Measurements from ENCODE around the gene SMNDC1.

Gene SMNDC1

DNA sequence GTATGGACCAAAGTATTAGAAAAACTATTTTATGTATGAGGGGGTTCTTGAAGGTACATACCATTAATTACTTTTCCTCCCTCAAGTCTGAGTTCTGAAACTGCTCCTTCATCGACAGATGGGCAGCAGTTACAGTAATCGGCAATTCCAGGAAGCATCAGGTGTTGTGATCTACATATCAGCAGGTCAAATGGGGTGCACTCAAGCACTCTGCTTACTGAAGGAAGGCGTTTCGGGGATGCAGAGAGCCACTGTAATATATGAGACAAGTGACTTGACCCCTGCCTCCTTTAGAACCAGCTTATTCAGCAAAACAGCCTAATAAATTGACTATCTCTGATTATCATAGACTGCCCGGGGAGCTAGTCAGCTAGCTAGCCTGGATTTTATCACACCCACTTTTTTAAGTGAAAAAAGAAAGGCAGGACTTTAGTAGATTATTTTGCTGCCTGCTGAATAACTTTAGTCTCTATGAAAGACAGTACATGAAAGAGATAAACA lies 4.2 kb downstream of the SMNDC1 start:
- TF ChIP-seq EP300 (IDR thresholded peaks at IDR 0.05; ENCODE audit: borderline replicate concordance) (no peak), TEAD4 (IDR thresholded peaks at IDR 0.05) (no peak), RAD21 (IDR thresholded peaks at IDR 0.05; ENCODE audit: low read depth) (no peak), TAF1 (IDR thresholded peaks at IDR 0.05; ENCODE audit: low read depth) (no peak), ZBTB7A (IDR thresholded peaks at IDR 0.05; ENCODE audit: low read depth) (no peak), CEBPB (IDR thresholded peaks at IDR 0.05) (no peak), YY1 (IDR thresholded peaks at IDR 0.05; ENCODE audit: low read depth) (no peak), TCF12 (IDR thresholded peaks at IDR 0.05; ENCODE audit: low read depth) (no peak), CREB1 (IDR thresholded peaks at IDR 0.05; ENCODE audit: low read depth) (no peak), FOXM1 (IDR thresholded peaks at IDR 0.05; ENCODE audit: borderline replicate concordance, low read depth) (no peak), EGR1 (IDR thresholded peaks at IDR 0.05) (no peak), NFIC (IDR thresholded peaks at IDR 0.05) (no peak)
- TF ChIP-seq, protein P1, sequence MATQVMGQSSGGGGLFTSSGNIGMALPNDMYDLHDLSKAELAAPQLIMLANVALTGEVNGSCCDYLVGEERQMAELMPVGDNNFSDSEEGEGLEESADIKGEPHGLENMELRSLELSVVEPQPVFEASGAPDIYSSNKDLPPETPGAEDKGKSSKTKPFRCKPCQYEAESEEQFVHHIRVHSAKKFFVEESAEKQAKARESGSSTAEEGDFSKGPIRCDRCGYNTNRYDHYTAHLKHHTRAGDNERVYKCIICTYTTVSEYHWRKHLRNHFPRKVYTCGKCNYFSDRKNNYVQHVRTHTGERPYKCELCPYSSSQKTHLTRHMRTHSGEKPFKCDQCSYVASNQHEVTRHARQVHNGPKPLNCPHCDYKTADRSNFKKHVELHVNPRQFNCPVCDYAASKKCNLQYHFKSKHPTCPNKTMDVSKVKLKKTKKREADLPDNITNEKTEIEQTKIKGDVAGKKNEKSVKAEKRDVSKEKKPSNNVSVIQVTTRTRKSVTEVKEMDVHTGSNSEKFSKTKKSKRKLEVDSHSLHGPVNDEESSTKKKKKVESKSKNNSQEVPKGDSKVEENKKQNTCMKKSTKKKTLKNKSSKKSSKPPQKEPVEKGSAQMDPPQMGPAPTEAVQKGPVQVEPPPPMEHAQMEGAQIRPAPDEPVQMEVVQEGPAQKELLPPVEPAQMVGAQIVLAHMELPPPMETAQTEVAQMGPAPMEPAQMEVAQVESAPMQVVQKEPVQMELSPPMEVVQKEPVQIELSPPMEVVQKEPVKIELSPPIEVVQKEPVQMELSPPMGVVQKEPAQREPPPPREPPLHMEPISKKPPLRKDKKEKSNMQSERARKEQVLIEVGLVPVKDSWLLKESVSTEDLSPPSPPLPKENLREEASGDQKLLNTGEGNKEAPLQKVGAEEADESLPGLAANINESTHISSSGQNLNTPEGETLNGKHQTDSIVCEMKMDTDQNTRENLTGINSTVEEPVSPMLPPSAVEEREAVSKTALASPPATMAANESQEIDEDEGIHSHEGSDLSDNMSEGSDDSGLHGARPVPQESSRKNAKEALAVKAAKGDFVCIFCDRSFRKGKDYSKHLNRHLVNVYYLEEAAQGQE (IDR thresholded peaks at IDR 0.05; ENCODE audit: low read depth): no peak
- TF ChIP-seq, protein P2, sequence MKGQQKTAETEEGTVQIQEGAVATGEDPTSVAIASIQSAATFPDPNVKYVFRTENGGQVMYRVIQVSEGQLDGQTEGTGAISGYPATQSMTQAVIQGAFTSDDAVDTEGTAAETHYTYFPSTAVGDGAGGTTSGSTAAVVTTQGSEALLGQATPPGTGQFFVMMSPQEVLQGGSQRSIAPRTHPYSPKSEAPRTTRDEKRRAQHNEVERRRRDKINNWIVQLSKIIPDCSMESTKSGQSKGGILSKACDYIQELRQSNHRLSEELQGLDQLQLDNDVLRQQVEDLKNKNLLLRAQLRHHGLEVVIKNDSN (IDR thresholded peaks at IDR 0.05): no peak
- TF ChIP-seq, protein P3, sequence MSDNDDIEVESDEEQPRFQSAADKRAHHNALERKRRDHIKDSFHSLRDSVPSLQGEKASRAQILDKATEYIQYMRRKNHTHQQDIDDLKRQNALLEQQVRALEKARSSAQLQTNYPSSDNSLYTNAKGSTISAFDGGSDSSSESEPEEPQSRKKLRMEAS (IDR thresholded peaks at IDR 0.05): no peak

DNA sequence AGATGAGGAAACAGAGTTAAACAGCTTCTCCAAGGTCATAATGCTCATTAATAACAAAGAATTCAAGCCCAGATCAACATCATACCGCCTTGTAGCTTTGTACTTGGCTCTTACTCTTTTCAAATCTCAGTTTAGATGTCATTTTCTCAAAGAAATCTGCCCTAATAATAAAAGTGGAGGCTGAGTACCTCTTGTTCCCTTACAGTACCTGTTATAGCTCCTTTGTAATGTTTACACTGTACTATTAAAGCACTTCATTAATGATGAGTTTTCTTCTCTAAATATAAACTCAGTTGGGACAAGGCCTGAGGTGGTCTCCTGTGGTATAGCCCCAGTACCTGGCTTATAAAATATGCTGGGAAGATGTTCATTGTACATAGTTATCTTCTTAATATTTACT lies 7.8 kb downstream of the SMNDC1 start:
- TF ChIP-seq RAD21 (IDR thresholded peaks at IDR 0.05; ENCODE audit: low read depth): no peak
- TF ChIP-seq EP300 (IDR thresholded peaks at IDR 0.05; ENCODE audit: borderline replicate concordance): no peak
- TF ChIP-seq CREB1 (IDR thresholded peaks at IDR 0.05; ENCODE audit: low read depth): no peak
- TF ChIP-seq FOXM1 (IDR thresholded peaks at IDR 0.05; ENCODE audit: borderline replicate concordance, low read depth): no peak
- TF ChIP-seq, protein P3 (IDR thresholded peaks at IDR 0.05): no peak
- TF ChIP-seq TCF12 (IDR thresholded peaks at IDR 0.05; ENCODE audit: low read depth): no peak
- TF ChIP-seq, protein P2 (IDR thresholded peaks at IDR 0.05): no peak
- TF ChIP-seq, protein P1 (IDR thresholded peaks at IDR 0.05; ENCODE audit: low read depth): no peak
- no peak for TF ChIP-seq TAF1 (IDR thresholded peaks at IDR 0.05; ENCODE audit: low read depth)
- TF ChIP-seq NFIC (IDR thresholded peaks at IDR 0.05): no peak
- no peak for TF ChIP-seq CEBPB (IDR thresholded peaks at IDR 0.05)

DNA sequence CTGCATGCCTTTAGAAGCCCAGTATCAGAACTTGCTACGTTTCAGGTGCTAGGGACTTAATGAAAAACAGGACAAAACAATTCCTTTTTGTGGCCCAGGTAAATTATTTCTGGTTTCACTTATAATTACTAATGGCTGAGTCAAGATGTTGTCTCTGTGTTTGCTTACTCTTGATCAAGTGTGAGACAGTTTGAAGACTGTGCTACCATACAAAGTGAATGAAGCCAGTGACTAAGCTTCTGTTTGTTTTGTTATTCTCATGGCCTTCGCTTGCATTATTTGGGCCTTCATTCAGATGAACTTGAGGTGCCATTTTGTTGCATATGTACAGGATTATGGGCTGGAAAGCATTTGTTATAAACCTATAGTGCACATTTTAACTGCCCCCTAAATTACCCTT lies 17.9 kb downstream of the SMNDC1 start:
- TF ChIP-seq RAD21 (IDR thresholded peaks at IDR 0.05; ENCODE audit: low read depth): no peak
- TF ChIP-seq CREB1 (IDR thresholded peaks at IDR 0.05; ENCODE audit: low read depth): no peak
- TF ChIP-seq, protein P3 (IDR thresholded peaks at IDR 0.05): no peak
- TF ChIP-seq CEBPB (IDR thresholded peaks at IDR 0.05): no peak

DNA sequence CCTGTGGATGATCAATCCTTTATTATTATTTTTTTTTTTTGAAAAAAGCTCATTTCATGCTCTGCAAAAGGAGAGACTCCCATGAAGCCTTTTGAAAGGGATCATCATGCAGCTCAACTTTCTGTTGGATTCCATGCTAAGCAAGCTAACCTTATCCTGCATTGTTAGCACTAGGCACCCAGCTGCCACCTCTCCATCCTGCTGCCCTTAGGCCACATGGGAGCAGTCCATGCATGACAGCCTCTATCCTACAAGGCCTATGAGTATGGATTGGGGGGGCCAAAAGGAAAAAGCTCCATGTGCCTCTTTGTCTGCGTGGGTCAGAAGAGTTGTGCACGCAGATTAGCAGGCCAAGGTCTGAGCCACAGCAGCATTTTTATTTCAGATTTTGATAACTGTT lies 19.2 kb downstream of the SMNDC1 start:
- TF ChIP-seq, protein P2 (IDR thresholded peaks at IDR 0.05): no peak
- TF ChIP-seq FOXM1 (IDR thresholded peaks at IDR 0.05; ENCODE audit: borderline replicate concordance, low read depth) (no peak), CEBPB (IDR thresholded peaks at IDR 0.05) (no peak), RAD21 (IDR thresholded peaks at IDR 0.05; ENCODE audit: low read depth) (no peak), CREB1 (IDR thresholded peaks at IDR 0.05; ENCODE audit: low read depth) (no peak), NFIC (IDR thresholded peaks at IDR 0.05) (no peak), YY1 (IDR thresholded peaks at IDR 0.05; ENCODE audit: low read depth) (no peak), TAF1 (IDR thresholded peaks at IDR 0.05; ENCODE audit: low read depth) (no peak), EP300 (IDR thresholded peaks at IDR 0.05; ENCODE audit: borderline replicate concordance) (no peak), TEAD4 (IDR thresholded peaks at IDR 0.05) (no peak), TCF12 (IDR thresholded peaks at IDR 0.05; ENCODE audit: low read depth) (no peak), EGR1 (IDR thresholded peaks at IDR 0.05) (no peak)
- TF ChIP-seq, protein P1 (IDR thresholded peaks at IDR 0.05; ENCODE audit: low read depth): no peak
- TF ChIP-seq, protein P3 (IDR thresholded peaks at IDR 0.05): no peak

Measured in Ishikawa (cell line).